Adrenal gland (tissue), 12 donors: ENCODE data around the gene ERBB4. TPM values are rescaled to one million over a fixed set of nuclear protein-coding genes. Genes with fewer than 3 reads are reported as not detected.

ENCODE experiments used
- DNase-seq, 7 donors: peaks; one replicate each; pipeline ENCODE4 v3.0.0-alpha.2; 2019 to 2020
- H3K27ac ChIP-seq, 5 donors: fragments of 200-600 bp; sonication (generic) in 4 of 5; 1 replicate in 3 of 5; 2 replicates in 2 of 5; pipeline versions ENCODE4 v1.5.1 to v1.8.0; 2016 to 2020; ENCODE audit warnings: mild to moderate bottlenecking in 1 of 5
- H3K27me3 ChIP-seq: fragments of 200-600 bp; 2 replicates; pipeline ENCODE4 v1.8.0; 2021
- H3K36me3 ChIP-seq, 2 donors: fragments of 200-600 bp; replicated peaks in 1 of 2; 1 replicate in 1 of 2; 2 replicates in 1 of 2; pipeline versions ENCODE4 v1.5.1 to v1.8.0; 2018 to 2022
- H3K4me1 ChIP-seq, 2 donors: fragments of 200-600 bp; replicated peaks in 1 of 2; 1 replicate in 1 of 2; 2 replicates in 1 of 2; pipeline versions ENCODE4 v1.5.1 to v1.8.0; 2018 to 2021
- H3K4me3 ChIP-seq, 4 donors: fragments of 200-600 bp; sonication (generic) in 3 of 4; one replicate each; pipeline ENCODE4 v1.5.1; 2016 to 2018
- H3K9me3 ChIP-seq, 3 donors: fragments of 200-600 bp; sonication (generic) in 1 of 3; replicated peaks in 1 of 3; 1 replicate in 2 of 3; 2 replicates in 1 of 3; pipeline versions ENCODE4 v1.5.1 to v1.8.0; 2016 to 2021
- CTCF ChIP-seq, 6 experiments: fragments of 450-650 bp in 4 of 6; fragments of 200-600 bp in 2 of 6; sonication (generic) in 1 of 6; IDR thresholded peaks; 1 replicate in 5 of 6; 2 replicates in 1 of 6; pipeline versions ENCODE4 v1.5.1 to v1.8.0; 2016 to 2021; ENCODE audit warnings: antibody characterized with exemption in 6 of 6, mild to moderate bottlenecking in 2 of 6, moderate library complexity in 1 of 6
- POLR2A ChIP-seq, 2 donors: fragments of 450-650 bp; IDR thresholded peaks; one replicate each; pipeline ENCODE4 v1.6.1; 2017; ENCODE audit warnings: antibody characterized with exemption in 2 of 2, mild to moderate bottlenecking in 2 of 2, moderate library complexity in 1 of 2
- WGBS, 4 donors: extraction: QIAGEN DNeasy Blood & Tissue Kit in 2 of 4; methylation state at CpG; one replicate each; pipeline versions ENCODE4 v1.1.5 to v1.1.7; 2013 to 2017; 5-methylcytosine and 5-hydroxymethylcytosine counted together
- intact Hi-C, 2 donors: fragments of 100-400 bp; cut with DNase I; formaldehyde crosslinking; loops; one replicate each; pipeline versions ENCODE4 v1.14.1 to v1.15.0; 2022 to 2023
- polyA plus RNA-seq, 3 donors: library from polyadenylated mRNA; stranded (reverse); fragments of 200-250 nt in 2 of 3; fragments of 350-450 nt in 1 of 3; fragmentation: Illumina TruSeq in 1 of 3; extraction: RNeasy Lipid Tissue Mini Kit (QIAGEN cat#74804) in 1 of 3; gene quantifications; one replicate each; pipeline ENCODE4 v1.2.3, GENCODE V29; 2013 to 2014
- total RNA-seq, 9 donors: library from RNA; depleted of rRNA in 4 of 9; stranded (reverse); fragments of >200 nt in 4 of 9; fragments of 120-200 nt in 1 of 9; fragmentation: NEBNext Ultra II Directional in 1 of 9; extraction: Animal tissue kit (Norgen Biotek cat#: 25700) in 1 of 9; gene quantifications; one replicate each; pipeline versions ENCODE4 v1.1.0 to v1.2.4, GENCODE V29; 2013 to 2023
- donor health status: healthy with polysubstance abuse.
- donor health status: Bipolar disorder and iron deficiency.
- donor health status: DM: yes; HTN: yes; CAD: no.
- donor health status: DM: no; HTN: no; CAD: no.
- donor health status: DM: no; HTN: no; CAD: no.
- donor health status: DM: yes; HTN: yes; CAD: no.

The ERBB4 gene
- total and polyA plus RNA-seq, 12 donors: 0.06 to 2.9 (median 0.49) TPM

- H3K9me3 ChIP-seq: no peaks in the 10 kb centered on the region
- H3K36me3 ChIP-seq: no peaks in the 10 kb centered on the region
- WGBS, 4 donors: 60 to 74% (median 65%) methylated on average over 4 of the region's 4 CpGs
- H3K4me1 ChIP-seq: no peaks in the 10 kb centered on the region
- intact Hi-C loops: no loop called here
- no peak overlapping the region for H3K4me3 ChIP-seq
- H3K27me3 ChIP-seq: no peaks in the 10 kb centered on the region
- no peak for DNase-seq
- no peak overlapping the region for H3K27ac ChIP-seq
- TF ChIP-seq POLR2A (IDR thresholded peaks at IDR 0.05): no peak
- TF ChIP-seq CTCF (IDR thresholded peaks at IDR 0.05): no peak
Measured at GRCh38 chr2:212402316-212402715, 136.3 kb downstream of the ERBB4 start.

- H3K27me3 ChIP-seq: no peaks in the 10 kb centered on the region
- H3K9me3 ChIP-seq: no peaks in the 10 kb centered on the region
- no peak overlapping the region for H3K4me3 ChIP-seq
- no peaks in the 10 kb centered on the region for H3K4me1 ChIP-seq
- no peaks in the 10 kb centered on the region for H3K36me3 ChIP-seq
- H3K27ac ChIP-seq: no peak overlapping the region
- WGBS, 4 donors: 75 to 91% (median 89%) methylated on average over 1 of the region's 1 CpG
- TF ChIP-seq POLR2A (IDR thresholded peaks at IDR 0.05) (no peak), CTCF (IDR thresholded peaks at IDR 0.05) (no peak)
- intact Hi-C loops: no loop called here
- DNase-seq: no peak
Measured at GRCh38 chr2:212398316-212398715, 140.3 kb downstream of the ERBB4 start.

- DNase-seq: no peak
- Histone ChIP-seq H3K4me1 (no peaks in the 10 kb centered on the region), H3K27ac (no peak overlapping the region), H3K4me3 (no peak overlapping the region), H3K36me3 (no peaks in the 10 kb centered on the region), H3K27me3 (no peaks in the 10 kb centered on the region), H3K9me3 (no peaks in the 10 kb centered on the region)
- intact Hi-C loops: no loop called here
- TF ChIP-seq CTCF (IDR thresholded peaks at IDR 0.05): no peak
- TF ChIP-seq POLR2A (IDR thresholded peaks at IDR 0.05): no peak
- WGBS, 4 donors: 85 to 93% (median 91%) methylated on average over 3 of the region's 3 CpGs
Measured at GRCh38 chr2:212392544-212392943, 146.1 kb downstream of the ERBB4 start.

GRCh38 chr2:212392043-212392442 lies 146.6 kb downstream of the ERBB4 start:
- 61 to 78% (median 76%) methylated on average over 2 of the region's 2 CpGs for WGBS, 4 donors
- H3K4me1 ChIP-seq: no peaks in the 10 kb centered on the region
- H3K4me3 ChIP-seq: no peak overlapping the region
- intact Hi-C loops: no loop called here
- no peak overlapping the region for H3K27ac ChIP-seq
- no peaks in the 10 kb centered on the region for H3K9me3 ChIP-seq
- H3K27me3 ChIP-seq: no peaks in the 10 kb centered on the region
- no peak for DNase-seq
- H3K36me3 ChIP-seq: no peaks in the 10 kb centered on the region
- TF ChIP-seq CTCF (IDR thresholded peaks at IDR 0.05) (no peak), POLR2A (IDR thresholded peaks at IDR 0.05) (no peak)
